Measurements from ENCODE around the gene HACD4. TPM values are rescaled to one million over a fixed set of nuclear protein-coding genes. Genes with fewer than 3 reads are reported as not detected.

HACD4 gene
- total and polyA plus RNA-seq, 3 donors from 2014 or later, result 1.9 to 2.8 (median 2.0) TPM

- WGBS, 2 donors, result 73 to 82% methylated on average over 2 of the region's 2 CpGs
- no peaks in the 10 kb centered on the region for H3K4me1 ChIP-seq
- no peak overlapping the region for H3K4me3 ChIP-seq
- DNase-seq, result no peak
- no peaks in the 10 kb centered on the region for H3K9me3 ChIP-seq
- H3K27ac ChIP-seq, result no peak overlapping the region
- intact Hi-C loops (cut with DNase I; ENCODE audit: low total_unique reads), result no loop called here
- no peaks in the 10 kb centered on the region for H3K27me3 ChIP-seq
- no peaks in the 10 kb centered on the region for H3K36me3 ChIP-seq (ENCODE audit: low read depth, missing control alignments)
- TF ChIP-seq POLR2A (IDR thresholded peaks at IDR 0.05) (no peak), CTCF (IDR thresholded peaks at IDR 0.05) (no peak)
Observed at GRCh38 chr9:20995616-20996015, 35.8 kb downstream of the HACD4 start.

GRCh38 chr9:20994486-20994885, 37.0 kb downstream of the HACD4 start:
- Histone ChIP-seq H3K27ac (no peak overlapping the region), H3K27me3 (no peaks in the 10 kb centered on the region), H3K36me3 (ENCODE audit: low read depth, missing control alignments) (no peaks in the 10 kb centered on the region), H3K4me3 (no peak overlapping the region), H3K9me3 (no peaks in the 10 kb centered on the region), H3K4me1 (no peaks in the 10 kb centered on the region)
- DNase-seq, result no peak
- TF ChIP-seq CTCF (IDR thresholded peaks at IDR 0.05) (no peak), POLR2A (IDR thresholded peaks at IDR 0.05) (no peak)
- intact Hi-C loops (cut with DNase I; ENCODE audit: low total_unique reads), result no loop called here
- 70 to 80% methylated on average over 3 of the region's 3 CpGs for WGBS, 2 donors

- TF ChIP-seq CTCF (IDR thresholded peaks at IDR 0.05) (no peak), POLR2A (IDR thresholded peaks at IDR 0.05) (no peak)
- 81 to 87% methylated on average over 2 of the region's 2 CpGs for WGBS, 2 donors
- Histone ChIP-seq H3K27ac (no peak overlapping the region), H3K36me3 (ENCODE audit: low read depth, missing control alignments) (no peaks in the 10 kb centered on the region), H3K4me1 (no peaks in the 10 kb centered on the region), H3K27me3 (no peaks in the 10 kb centered on the region), H3K4me3 (no peak overlapping the region), H3K9me3 (no peaks in the 10 kb centered on the region)
- no peak for DNase-seq
- intact Hi-C loops (cut with DNase I; ENCODE audit: low total_unique reads), result no loop called here
Observed at GRCh38 chr9:20990867-20991266, 40.6 kb downstream of the HACD4 start.

GRCh38 chr9:20989923-20990341, 41.5 kb downstream of the HACD4 start:
- Histone ChIP-seq H3K9me3 (no peaks in the 10 kb centered on the region), H3K4me3 (no peak overlapping the region), H3K4me1 (no peaks in the 10 kb centered on the region), H3K36me3 (ENCODE audit: low read depth, missing control alignments) (no peaks in the 10 kb centered on the region), H3K27me3 (no peaks in the 10 kb centered on the region), H3K27ac (no peak overlapping the region)
- WGBS, 2 donors, result 88 to 97% methylated on average over 6 of the region's 6 CpGs
- intact Hi-C loops (cut with DNase I; ENCODE audit: low total_unique reads), result no loop called here
- peak; percentile 21 for DNase-seq
- TF ChIP-seq POLR2A (IDR thresholded peaks at IDR 0.05) (no peak), CTCF (IDR thresholded peaks at IDR 0.05) (no peak)

GRCh38 chr9:20988671-20989315, 42.6 kb downstream of the HACD4 start:
- WGBS, 2 donors, result 60 to 62% methylated on average over 3 of the region's 3 CpGs

More at GRCh38 chr9:20988671-20989315, 42.6 kb downstream of the HACD4 start:
- DNase-seq, result no peak
- H3K36me3 ChIP-seq (ENCODE audit: low read depth, missing control alignments), result no peaks in the 10 kb centered on the region
- H3K9me3 ChIP-seq, result no peaks in the 10 kb centered on the region
- no peak overlapping the region for H3K4me3 ChIP-seq
- no peak for TF ChIP-seq POLR2A (IDR thresholded peaks at IDR 0.05)
- TF ChIP-seq CTCF (IDR thresholded peaks at IDR 0.05), result no peak
- H3K27ac ChIP-seq, result no peak overlapping the region
- H3K4me1 ChIP-seq, result no peaks in the 10 kb centered on the region
- intact Hi-C loops (cut with DNase I; ENCODE audit: low total_unique reads), result no loop called here
- no peaks in the 10 kb centered on the region for H3K27me3 ChIP-seq
